ENCODE data around the gene HTR1B.

GRCh38 chr6:77482981-77483380 is 19.7 kb upstream of the HTR1B start:
- no peak for TF ChIP-seq CEBPB (IDR thresholded peaks at IDR 0.05)
- TF ChIP-seq, protein P1, sequence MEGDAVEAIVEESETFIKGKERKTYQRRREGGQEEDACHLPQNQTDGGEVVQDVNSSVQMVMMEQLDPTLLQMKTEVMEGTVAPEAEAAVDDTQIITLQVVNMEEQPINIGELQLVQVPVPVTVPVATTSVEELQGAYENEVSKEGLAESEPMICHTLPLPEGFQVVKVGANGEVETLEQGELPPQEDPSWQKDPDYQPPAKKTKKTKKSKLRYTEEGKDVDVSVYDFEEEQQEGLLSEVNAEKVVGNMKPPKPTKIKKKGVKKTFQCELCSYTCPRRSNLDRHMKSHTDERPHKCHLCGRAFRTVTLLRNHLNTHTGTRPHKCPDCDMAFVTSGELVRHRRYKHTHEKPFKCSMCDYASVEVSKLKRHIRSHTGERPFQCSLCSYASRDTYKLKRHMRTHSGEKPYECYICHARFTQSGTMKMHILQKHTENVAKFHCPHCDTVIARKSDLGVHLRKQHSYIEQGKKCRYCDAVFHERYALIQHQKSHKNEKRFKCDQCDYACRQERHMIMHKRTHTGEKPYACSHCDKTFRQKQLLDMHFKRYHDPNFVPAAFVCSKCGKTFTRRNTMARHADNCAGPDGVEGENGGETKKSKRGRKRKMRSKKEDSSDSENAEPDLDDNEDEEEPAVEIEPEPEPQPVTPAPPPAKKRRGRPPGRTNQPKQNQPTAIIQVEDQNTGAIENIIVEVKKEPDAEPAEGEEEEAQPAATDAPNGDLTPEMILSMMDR (IDR thresholded peaks at IDR 0.05): no peak
- no peak for TF ChIP-seq RARB (CRISPR knock-in tag; IDR thresholded peaks at IDR 0.05)
- TF ChIP-seq POLR2A (IDR thresholded peaks at IDR 0.05; ENCODE audit: low read length): no peak
- TF ChIP-seq MAZ (IDR thresholded peaks at IDR 0.05; ENCODE audit: borderline replicate concordance, low read depth, low read length): no peak
- TF ChIP-seq, protein P2, sequence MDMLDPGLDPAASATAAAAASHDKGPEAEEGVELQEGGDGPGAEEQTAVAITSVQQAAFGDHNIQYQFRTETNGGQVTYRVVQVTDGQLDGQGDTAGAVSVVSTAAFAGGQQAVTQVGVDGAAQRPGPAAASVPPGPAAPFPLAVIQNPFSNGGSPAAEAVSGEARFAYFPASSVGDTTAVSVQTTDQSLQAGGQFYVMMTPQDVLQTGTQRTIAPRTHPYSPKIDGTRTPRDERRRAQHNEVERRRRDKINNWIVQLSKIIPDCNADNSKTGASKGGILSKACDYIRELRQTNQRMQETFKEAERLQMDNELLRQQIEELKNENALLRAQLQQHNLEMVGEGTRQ (IDR thresholded peaks at IDR 0.05): no peak

All from A549 (cell line).